ENCODE results near the gene MATK.

Gene MATK

DNA sequence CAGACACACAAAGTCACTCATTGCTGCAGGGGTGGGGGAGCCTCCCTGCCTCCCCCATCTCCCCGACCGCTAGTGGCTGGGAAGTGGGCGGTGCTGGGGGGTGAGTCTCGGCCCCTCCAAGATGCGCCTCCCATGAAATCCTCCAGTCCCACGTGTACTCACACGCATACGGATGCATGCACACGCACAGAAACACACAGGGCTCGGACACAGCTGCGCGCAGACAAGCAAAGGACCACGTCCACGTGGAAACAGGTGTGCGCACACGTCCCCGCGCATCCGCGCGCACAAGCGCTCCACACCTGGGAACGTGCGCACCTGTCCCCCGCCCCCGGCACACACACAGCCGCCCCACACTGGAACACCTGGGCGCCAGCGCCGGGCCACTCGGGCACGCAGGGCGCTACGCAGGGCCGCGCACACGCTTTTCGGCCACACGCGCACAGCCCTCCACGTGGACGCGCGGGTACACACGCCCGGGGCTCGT is 687 bp downstream of the MATK start:
- DNase-seq, result no peak

DNA sequence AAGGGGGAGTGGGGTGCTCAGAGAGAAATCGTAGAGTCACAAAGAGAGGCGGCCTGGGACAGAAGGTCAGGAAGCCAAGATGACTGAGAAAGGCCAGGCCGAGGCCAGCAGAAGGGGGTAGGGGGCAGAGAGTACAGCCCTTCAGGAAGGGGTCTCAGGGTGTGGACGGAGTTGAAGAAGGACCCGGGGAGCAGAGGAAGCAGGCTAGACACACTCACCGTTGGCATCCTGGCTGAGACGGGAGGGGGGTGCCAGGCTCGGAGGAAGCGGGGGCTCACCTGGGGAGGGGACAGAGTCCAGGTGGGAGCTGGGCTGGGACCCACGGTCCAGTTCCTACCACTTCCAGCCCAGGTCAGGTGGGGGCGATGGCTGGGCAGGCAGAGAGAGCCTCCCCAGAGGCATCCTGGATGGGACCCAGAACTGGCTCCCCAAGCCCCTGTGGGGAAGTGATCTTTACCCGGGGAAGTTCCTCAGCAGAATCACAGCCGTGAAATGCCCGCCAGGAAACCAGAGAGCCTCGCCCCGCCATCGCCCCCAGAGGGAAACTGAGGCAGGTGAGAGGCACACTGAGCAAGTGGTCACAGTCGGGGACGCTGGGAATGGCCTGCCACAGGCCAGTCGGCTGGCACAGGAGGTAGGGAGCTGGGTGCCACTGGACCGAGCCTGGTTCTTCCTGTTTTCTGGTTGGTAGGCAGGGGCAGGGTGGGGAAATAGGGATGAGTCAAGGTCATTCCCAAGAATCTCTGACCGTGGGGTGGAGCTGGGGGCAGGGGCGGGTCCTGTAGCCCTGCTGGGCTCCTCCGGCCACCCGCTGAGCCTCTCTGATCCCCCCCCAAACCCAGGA is 1.4 kb downstream of the MATK start:
- DNase-seq, result no peak

DNA sequence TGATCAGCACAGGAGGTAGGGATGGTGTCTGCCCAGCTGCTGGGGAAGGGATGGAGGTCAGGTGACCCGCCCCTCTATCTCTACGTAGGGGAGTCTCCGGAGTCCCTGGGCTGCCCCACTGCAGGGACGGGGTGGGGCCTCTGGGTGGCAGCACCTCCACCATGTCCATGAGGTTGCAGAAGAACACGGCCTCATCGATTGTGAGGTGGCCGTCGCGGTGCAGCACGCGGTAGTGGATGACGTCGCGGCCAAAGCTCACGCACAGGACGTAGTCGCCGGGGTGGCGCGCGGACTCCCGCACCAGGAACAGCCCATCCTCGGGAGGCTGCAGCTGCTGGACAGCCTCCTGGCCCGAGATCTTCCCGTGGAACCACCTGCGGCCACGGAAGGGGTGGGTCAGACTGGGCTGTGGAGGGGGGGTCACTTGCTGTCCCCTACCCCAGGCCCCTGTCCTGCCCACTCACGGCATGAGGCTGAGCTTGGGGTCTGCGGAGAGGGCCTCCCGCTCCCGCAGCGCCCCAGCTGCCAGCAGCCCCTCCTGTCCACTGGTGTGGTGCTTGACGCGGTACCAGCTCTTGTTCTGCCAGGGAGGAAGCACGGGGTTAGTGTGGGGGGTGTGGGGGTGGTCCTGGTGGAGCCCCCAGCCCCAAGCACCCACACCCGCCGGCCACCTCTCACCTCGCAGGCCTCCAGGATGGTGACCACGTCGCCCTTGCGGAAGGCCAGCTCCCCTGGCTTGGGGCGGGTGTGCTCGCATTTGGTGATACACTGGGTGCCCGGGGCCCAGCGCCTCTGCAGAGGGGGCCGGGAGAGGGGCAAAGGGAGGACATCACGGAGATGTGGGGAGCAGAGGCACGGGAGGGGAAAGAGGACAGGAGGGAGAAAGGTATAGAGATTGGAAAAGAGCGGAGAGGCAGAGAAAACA is 2.3 kb downstream of the MATK start:
- no peak for DNase-seq

DNA sequence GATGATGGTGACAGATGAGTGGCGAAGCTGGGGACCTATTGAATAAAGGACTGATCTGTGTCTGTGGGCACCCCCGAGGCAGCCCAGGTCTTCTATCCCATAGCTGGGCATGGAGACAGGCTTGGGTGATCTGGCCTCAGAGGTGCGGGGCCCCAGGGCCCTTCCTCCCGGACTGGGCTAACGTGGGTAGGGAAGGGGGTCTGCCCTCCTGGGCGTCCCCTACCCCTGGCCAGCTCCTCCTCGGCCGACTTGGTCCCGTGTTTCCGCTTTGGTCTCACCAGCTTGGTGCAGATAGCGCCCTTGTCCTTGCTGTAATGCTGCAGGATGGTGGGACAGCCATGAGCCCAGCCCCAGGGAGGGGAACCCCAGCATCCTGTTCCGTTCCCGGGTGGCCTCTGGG is 3.3 kb downstream of the MATK start:
- no peak for DNase-seq

DNA sequence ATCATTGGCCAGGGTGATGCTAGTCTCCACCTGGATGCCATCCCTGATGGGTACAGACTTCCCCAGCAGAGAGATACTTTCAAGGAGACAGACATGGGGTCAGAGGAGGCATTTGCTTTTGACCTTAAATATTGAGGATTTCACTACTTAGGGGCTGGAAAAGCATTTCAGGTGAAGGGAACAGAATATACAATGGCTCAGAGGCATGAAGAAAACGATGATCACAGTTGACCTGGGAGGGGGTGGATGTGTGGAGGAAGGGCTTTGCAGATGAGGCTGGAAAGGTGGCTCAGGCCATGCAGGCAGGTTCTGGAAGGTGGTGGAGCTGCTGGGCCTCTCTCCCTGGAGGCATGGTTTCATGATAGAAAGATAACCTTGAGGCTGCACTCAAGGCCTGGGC is 3.9 kb downstream of the MATK start:
- no peak for DNase-seq

DNA sequence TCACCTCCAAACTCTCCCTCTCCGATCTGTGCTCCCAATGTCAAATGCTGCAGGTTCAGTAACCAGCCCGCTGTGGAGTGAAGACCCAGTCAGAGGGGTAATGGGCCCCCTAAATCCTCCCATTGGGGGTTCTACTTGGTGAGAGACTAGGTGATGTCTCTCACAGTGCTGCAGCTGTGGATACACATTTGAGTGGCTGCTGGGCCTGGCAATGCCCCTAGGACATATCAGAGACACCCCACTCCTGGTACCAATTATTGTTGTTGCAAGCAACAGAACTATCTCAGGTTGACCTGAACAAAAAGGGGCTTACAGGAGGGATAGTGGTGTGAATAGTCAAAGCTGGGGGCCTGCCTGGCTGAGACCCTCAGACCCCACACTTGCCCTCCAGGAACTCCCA is 4.6 kb downstream of the MATK start:
- no peak for DNase-seq

DNA sequence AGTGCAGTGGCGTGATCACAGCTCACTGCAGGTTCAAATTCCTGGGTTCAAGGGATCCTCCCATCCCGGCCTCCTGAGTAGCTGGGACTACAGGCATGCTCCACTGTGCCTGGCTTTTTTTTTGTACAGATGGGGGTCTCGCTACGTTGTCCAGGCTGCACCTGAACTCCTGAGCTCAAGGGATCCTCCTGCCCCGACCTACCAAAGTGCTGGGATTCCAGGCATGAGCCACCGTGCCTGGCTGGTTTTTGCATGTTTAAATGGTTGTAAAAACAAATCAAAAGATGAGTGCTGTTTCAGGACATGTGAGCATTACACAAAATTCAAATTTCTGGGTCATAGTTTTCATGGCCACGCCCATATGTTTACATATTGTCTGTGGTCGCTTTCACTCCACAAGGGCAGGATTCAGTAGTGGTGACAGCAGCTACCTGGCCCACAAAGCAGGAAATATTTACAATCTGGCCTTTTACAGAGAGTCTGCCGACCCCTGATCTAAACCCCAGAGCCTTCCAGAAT is 5.3 kb downstream of the MATK start:
- DNase-seq, result no peak

DNA sequence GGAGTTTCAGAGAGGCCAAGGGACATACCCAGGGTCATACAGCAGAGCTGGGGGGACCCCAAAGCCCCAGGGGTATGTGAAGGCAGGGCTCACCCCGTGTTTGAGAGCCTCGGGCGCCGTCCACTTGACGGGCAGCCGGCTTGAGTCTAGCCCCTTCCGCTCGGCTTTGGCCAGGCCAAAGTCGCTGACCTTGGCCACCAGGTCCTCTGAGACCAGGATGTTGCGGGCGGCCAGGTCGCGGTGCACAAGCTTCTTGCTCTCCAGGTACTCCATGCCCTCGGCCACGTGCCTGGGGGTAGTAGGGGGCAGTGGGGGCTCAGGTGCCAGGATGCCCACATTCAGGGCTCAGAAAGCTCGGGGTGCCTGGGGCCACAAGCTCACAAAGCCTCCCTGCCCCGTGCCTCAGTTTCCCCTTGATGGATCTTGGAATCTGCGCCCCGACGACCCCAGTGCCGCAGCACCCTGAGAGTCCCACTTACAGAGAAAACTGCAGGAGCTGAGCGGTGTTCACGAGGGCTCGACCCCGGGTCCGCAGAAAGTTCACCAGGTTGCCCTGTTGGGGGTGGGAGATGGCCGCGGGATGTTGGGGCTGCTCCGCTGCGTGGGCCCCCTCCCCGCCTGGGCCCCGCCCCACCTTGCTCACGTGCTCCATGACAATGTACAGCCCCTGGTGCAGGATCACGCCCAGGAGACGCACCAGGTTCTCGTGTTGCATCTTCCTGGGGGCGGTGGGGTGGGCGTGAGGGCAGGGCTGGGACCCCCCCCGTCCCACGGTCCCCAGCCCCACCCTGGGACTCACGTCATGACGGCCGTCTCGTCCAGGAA is 7.1 kb downstream of the MATK start:
- DNase-seq, result no peak

DNA sequence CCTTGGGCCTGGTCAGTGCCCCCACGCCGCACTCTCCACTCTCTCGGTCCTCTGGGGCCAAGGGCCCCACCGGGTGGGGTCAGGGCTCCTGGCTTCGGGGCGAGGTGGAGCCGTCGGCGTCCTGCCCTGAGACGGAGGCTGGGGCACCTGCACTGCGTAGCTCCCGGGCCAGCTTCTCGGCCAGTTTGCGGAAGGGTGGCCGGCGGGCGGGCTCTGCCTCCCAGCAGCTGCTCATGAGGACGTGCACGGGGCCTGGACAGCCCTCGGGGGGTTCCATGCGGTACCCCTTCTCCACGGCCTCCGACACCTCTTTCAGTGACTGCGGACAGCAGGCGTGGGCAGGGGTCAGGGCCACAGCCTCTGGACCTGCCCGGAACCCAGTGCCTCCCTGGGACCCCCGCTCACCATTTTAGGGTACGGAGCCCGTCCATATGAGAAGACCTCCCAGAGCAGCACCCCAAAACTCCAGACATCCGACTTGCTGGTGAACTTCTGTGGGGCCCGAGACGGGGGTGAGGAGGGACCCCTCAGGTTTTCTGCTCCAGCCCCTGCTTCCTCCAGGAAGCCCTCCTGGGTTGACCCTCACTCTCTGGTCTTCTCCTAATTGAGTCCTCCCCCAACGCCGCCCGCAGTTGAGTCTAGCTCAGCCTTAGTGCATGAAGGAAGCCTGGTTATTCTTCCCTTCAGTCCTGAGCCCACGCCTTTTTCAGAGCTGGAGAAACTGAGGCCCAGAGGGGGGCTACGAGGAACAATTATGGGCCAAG is 7.9 kb downstream of the MATK start:
- no peak for DNase-seq

DNA sequence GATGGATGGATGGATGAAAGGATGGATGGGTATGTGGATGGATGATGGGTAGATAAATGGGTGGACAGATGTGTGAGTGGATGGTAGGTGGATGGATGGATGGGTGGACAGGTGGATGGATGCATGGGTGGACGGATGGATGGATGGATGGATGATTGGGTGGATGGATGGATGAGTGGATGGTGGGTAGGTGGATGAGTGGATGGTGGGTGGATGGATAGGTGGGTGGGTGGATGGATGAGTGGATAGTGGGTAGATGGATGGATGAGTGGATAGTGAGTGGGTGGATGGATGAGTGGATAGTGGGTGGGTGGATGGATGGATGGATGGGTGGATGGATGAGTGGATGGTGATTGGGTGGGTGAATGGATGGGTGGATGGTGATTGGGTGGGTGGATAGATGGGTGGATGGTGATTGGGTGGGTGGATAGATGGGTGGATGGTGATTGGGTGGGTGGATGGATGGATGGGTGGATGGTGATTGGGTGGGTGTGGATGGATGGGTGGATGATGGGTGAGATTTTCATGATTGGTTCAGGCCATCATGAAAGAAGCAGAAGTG is 9.6 kb downstream of the MATK start:
- no peak for DNase-seq

DNA sequence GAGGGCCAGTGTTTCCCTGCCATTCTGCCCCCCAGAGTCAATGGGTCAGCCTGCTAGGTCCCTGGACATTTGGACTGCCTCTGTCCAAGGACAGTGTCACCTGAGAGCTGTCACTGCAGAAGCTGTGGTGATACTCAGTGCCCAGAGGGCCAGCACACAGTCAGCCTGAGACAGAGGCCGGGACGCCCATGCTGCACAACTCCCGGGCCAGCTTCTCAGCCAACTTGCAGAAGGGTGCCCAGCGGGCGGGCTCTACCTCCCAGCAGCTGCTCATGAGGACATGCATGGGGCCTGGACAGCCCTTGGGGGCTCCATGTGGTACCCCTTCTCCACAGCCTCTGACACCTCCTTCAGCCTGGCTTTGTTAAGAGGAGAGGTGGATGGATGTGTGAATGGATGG is 10.3 kb downstream of the MATK start:
- no peak for DNase-seq

DNA sequence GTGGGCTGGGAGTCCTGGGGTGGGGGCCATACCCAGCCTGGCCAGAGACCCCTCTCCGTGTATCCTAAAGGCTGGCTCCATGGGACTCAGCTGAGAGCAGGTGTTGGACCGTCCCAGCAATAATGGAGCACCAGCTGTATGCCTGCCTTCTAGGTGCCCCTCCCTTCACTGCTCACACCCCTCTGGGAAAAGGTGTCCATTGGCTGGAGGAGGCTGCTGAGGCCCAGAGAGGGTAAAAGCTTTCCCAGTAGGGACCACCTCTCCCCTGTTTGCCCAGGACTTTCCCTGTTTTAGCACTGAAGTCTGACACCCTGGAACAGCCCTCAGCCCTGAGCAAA is 10.8 kb downstream of the MATK start:
- no peak for DNase-seq

DNA sequence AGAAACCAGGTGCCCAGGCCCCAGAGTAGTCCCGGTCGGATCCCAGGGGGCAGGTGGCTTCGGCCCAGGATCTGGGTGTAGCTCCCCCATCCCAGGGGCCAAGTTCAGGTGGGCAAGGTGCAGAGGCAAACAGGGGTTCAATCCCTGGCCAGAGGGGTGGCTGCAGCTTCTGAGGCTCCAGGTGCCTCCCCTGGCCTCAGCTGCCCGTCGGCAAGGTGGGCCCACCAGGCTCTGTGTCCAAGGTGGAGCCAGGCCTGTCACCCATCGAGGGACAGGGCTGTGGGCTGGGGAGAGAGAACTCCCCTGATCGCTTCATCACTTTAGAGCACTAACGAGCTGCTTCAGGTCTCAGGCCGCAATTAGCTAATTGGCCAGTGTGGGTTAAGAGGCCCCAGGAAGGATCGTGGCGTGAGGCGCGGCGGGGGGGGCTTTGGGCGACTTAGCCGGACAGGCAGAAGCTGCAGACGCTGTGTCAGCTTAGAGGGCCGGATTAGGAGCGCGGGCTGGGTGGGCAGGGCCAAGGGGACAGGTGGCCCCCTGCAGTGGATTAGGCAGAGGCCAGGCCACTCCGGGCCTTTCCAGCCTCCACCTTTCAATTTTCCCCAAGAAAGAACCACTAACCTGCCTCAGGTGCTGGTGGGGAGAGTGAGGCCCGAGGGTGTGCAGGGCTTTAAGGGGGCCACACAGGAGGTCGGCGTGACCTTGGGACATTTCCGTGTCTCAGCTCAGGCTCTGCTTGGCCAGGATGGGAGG is 11.4 kb downstream of the MATK start:
- no peak for DNase-seq

DNA sequence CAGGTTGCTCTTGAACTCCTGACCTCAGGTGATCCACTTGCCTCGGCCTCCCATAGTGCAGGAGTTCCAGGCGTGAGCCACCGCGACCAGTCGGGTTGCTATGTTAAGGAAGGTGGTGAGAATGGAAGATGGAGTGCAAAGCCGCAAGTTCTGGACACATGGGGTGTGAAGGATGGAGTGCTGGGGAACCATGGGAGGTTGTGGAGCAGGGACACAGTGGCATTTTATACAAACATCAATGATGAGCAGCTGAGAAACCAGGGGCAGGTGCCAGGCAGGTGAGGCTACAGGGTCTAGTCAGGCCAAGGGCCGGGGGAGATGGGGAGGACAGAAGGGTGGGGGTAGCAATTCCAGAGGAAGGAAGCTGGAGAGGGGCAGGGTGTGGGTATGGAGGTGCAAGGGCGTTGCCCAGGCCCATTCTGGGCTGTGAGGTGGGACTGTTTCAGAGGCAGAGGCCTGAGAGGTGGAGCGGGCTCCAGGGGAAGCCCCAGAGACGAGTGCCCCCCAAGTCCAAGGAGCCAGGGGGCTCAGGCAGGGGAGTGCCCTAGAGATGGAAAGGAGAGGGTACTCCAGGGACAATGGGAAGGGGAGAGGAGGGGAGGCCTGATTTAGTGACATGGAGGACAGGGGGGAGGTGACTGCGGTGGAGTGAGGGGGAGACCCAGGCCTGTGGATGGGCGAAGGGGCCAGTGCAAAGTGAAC is 12.2 kb downstream of the MATK start:
- DNase-seq, result no peak

DNA sequence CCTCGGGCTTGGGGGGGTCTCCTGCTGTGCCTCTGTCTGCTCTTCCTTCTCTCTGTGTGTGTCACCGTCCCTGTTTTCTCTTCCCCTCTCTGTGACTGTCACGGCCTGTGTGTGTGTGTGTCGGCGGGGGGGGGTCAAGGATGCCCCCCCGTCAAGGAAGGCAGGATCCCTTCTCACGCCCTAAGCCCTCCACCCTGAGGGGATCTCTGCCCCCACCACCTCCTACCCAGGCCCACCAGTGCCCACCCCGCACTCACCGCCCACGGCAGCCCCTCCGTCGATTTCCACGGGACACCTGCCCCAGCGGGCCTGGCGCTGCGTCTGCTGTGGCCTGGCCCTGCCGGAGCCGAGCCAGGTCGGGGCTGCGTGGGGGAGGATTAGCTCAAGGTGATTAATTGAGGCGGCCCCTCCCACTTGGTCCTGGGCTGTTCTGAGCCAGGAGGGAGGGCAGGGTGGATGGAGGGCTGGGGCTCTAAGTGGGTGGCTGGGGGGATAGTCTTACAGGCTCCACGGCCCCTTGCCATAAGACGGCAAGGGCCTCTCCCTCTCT is 14.2 kb downstream of the MATK start, which contains the start of gene RAX2:
TSS of gene RAX2 (minus strand) at position 323 of the 550 bp plus-strand sequence. CDS start 486 bp downstream, outside the sequence.
- no peak for DNase-seq

DNA sequence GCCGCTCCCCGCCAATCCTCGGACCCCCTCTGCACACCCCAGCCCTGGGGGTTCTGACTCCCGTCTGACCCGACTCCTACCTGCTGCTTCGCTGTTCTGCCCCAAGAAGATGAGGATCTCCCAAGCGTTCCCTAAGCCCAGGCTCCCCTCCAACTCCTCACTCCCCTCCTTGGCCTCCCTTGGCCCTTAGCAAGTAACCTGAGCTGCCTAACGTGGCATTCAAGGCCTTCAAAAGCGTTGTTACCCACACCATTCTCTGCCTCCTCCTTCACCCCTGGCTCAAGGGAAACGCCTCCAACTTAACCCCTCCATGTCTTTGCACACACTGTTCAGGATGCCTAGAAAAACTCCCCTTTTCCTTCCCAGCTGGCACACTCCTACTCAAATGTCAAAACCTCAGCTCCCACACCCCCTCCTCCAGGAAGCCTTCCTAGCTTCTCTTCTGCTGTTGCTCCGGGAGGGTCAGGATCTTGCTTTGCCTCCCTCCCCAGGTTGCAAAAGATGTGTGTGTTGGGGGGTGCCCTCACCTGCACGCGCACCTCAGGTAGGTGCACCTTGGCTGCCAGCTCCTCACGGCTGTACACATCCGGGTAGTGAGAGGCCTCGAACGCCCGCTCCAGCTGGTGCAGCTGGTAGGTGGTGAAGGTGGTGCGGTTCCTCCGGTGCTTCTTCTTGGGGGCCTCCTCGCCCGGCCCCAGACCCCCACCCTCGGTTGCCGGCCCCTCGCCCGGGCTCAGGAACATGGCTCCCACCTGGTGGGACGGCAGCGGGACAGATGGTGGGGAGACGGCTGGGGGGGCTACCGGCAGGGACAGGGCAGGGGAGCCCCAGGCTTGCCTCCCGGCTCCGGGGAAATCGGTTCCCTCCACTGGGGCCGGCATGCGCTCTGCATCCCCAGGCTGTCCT is 14.9 kb downstream of the MATK start:
- no peak for DNase-seq

DNA sequence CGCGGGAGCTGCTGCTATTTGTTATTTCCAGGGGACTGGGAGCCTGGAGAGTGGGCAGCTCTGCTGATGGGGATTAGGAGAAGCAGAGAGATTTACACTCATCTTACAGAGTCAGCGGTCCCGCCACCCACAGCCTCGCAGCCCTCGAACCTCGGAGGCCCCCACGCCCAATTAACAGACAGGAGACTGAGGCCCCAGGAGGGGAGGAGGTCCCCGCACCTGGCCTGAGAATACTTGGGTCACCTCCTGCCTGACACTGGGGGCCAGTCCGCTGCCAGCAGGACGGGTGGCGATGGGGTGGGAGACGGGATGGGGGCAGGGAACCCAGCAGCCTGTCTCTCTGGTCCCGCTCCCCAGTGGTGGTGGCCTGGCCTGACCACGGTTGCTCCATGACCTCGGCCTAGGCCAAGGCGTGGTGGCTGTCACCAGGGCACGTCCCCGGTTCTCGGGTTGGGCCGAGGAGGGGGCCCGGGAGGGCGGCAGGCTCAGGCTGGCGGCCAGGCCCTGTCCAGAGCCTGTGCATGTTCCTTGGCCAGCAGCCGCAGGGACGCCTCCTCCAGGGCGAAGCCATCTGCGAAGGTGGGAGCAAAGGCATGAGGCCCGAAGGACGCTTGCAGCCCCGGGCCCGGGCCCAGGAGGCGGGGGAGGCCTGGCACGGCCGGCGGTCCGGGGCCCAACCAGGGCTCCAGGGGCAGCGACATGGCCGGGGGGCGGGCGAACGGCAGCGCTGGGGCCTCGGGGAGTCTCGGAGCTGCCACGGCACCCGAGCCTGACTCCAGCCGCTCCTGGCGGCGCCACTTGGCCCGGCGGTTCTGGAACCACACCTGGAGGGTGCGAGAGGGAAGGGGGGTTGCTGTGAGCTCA is 15.8 kb downstream of the MATK start:
- DNase-seq, result no peak

DNA sequence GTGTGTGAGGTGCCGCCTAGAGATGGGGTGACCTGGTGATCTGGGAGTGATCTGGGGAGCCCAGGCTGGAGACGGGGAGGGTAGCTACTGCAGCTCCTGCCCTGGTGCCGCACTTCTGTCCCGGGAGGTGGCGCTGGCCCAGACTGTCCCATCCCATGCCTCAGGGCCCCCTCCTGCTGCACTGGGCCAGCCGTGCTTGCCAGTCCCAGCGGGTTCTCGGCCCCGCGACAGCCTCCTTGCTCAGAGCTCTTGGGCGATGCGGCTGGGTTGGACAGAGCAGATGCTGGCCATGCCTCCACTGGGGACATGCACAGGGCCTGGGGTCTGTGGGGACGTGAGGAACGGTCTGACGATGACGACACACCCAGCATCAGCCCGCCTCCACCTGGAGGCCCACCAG is 16.7 kb downstream of the MATK start:
- DNase-seq, result no peak
